Kidney tubule cell (primary cell): Measurements from ENCODE around the gene KNSTRN.

Experiments
- DNase-seq: peaks from one replicate; pipeline ENCODE4 v3.0.0-alpha.2; 2018; ENCODE audit warnings: low spot score

The KNSTRN gene

GRCh38 chr15:40382580-40383456, at the start of gene KNSTRN:
KNSTRN (plus strand) TSS chr15:40382721; CDS start chr15:40382836, 115 bp downstream.
- peak; percentile 93 for DNase-seq

- DNase-seq, result no peak
Measured at GRCh38 chr15:40333922-40334492, 48.5 kb upstream of the KNSTRN start.

- DNase-seq, result no peak
Measured at GRCh38 chr15:40334541-40334940, 48.0 kb upstream of the KNSTRN start.

- DNase-seq, result no peak
Measured at GRCh38 chr15:40334941-40335795, 47.4 kb upstream of the KNSTRN start.

GRCh38 chr15:40335938-40336743, 46.4 kb upstream of the KNSTRN start:
- DNase-seq, result no peak

- no peak for DNase-seq
Measured at GRCh38 chr15:40336744-40337122, 45.8 kb upstream of the KNSTRN start.

GRCh38 chr15:40337597-40337996, 44.9 kb upstream of the KNSTRN start:
- no peak for DNase-seq

GRCh38 chr15:40338041-40338657, 44.4 kb upstream of the KNSTRN start:
- peak; percentile 87 for DNase-seq

GRCh38 chr15:40338921-40339620, 43.5 kb upstream of the KNSTRN start:
- DNase-seq, result peak; percentile 99

- DNase-seq, result no peak
Measured at GRCh38 chr15:40339621-40339945, 42.9 kb upstream of the KNSTRN start.

- peak; percentile 60 for DNase-seq
Measured at GRCh38 chr15:40340038-40340739, 42.3 kb upstream of the KNSTRN start.

- peak; percentile 88 for DNase-seq
Measured at GRCh38 chr15:40340740-40341400, 41.7 kb upstream of the KNSTRN start, which contains the start of gene CCDC9B. CCDC9B (minus strand) TSS chr15:40340939; CDS start chr15:40340819, 120 bp downstream.

GRCh38 chr15:40342416-40343320, 39.9 kb upstream of the KNSTRN start:
- DNase-seq, result peak; percentile 49

- peak; percentile 47 for DNase-seq
Measured at GRCh38 chr15:40343512-40343911, 39.0 kb upstream of the KNSTRN start.

- DNase-seq, result no peak
Measured at GRCh38 chr15:40344217-40344616, 38.3 kb upstream of the KNSTRN start.

- peak; percentile 55 for DNase-seq
Measured at GRCh38 chr15:40344631-40345120, 37.8 kb upstream of the KNSTRN start.

- no peak for DNase-seq
Measured at GRCh38 chr15:40345225-40345866, 37.2 kb upstream of the KNSTRN start.
